Measurements from ENCODE around the gene PDE8A. TPM values are rescaled to one million over a fixed set of nuclear protein-coding genes. Genes with fewer than 3 reads are reported as not detected.

Gene PDE8A
- total RNA-seq, 3 donors from 2014 or later = 45.1 to 60.5 (median 58.3) TPM

GRCh38 chr15:84949043-84949442 lies 32.6 kb upstream of the PDE8A start:
- no peak overlapping the region for H3K4me3 ChIP-seq
- H3K27me3 ChIP-seq = no peaks in the 10 kb centered on the region
- no peaks in the 10 kb centered on the region for H3K4me1 ChIP-seq
- intact Hi-C loops (cut with DNase I; ENCODE audit: low total_unique reads) = no loop called here
- TF ChIP-seq POLR2A (IDR thresholded peaks at IDR 0.05) (no peak), POLR2AphosphoS5 (IDR thresholded peaks at IDR 0.05) (no peak), CTCF (IDR thresholded peaks at IDR 0.05) (no peak)
- H3K27ac ChIP-seq = no peak overlapping the region
- no peaks in the 10 kb centered on the region for H3K36me3 ChIP-seq
- no peak for DNase-seq (ENCODE audit: low spot score in 2 of 2)
- no peaks in the 10 kb centered on the region for H3K9me3 ChIP-seq

DNA sequence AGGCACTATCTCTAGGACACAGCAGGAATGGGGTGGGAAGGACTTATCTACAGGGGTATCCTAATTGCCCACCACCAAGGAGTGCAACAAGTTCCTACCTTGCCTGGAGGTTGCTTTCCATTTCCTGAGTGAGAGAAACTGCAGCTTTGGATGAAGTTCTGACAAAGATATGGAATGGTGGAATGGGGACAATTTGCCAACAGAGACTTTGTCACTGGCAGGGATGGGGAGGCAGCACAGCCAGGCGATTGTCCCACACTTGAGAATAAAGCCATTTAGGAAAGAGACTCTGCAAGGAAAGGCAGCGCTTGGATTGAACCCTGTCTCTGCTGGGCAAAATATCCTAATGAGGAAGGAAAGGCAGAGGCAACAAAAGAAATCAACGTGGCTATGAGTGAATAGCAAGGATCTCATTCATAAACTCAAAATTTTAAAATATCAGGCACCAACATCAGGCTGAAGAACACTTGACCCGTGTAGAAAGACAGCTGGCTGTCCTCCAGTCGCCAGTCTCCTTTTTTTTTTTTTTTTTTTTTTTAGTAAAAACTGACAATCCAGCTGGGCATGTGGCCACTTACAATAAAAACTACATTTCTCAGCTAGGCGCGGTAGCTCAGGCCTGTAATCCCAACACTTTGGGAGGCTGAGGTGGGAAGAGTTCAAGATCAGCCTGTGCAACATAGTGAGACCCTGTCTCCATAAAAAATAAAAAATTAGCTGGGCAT lies 31.6 kb upstream of the PDE8A start:
- no peak for TF ChIP-seq CTCF (IDR thresholded peaks at IDR 0.05)
- TF ChIP-seq POLR2A (IDR thresholded peaks at IDR 0.05) = no peak
- TF ChIP-seq POLR2AphosphoS5 (IDR thresholded peaks at IDR 0.05) = no peak
- Histone ChIP-seq H3K4me3 (no peak overlapping the region), H3K9me3 (no peaks in the 10 kb centered on the region), H3K4me1 (no peaks in the 10 kb centered on the region), H3K36me3 (no peaks in the 10 kb centered on the region), H3K27me3 (no peaks in the 10 kb centered on the region), H3K27ac (no peak overlapping the region)
- intact Hi-C loops (cut with DNase I; ENCODE audit: low total_unique reads) = no loop called here
- no peak for DNase-seq (ENCODE audit: low spot score in 2 of 2)

DNA sequence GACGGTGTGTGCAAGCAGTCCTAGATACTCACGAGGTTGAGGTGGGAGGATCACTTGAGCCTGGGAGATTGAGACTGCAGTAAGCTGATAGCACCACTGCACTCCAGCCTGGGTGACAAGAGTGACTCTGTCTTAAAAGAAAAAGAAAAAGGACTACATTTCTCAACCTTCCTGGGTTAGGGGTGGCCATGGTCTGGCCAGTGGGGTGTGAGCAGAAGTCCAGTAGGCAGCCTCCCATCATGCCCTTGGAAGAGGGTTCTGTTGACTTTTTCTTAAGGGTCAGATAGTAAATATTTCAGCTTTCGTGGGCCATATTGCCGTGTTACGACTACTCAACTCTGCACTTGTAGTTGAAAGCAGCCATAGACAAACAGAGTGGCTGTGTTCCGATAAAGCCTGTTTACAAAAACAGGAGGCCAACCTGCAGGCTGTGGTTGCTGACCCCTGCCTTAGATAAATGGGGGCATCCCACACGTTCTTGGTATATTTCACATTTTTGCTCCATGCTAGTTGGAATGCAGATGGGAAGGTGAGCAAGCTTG lies 31.0 kb upstream of the PDE8A start:
- Histone ChIP-seq H3K4me1 (no peaks in the 10 kb centered on the region), H3K36me3 (no peaks in the 10 kb centered on the region), H3K4me3 (no peak overlapping the region), H3K27me3 (no peaks in the 10 kb centered on the region), H3K27ac (no peak overlapping the region), H3K9me3 (no peaks in the 10 kb centered on the region)
- DNase-seq (ENCODE audit: low spot score in 2 of 2) = no peak
- TF ChIP-seq POLR2A (IDR thresholded peaks at IDR 0.05) = no peak
- no peak for TF ChIP-seq CTCF (IDR thresholded peaks at IDR 0.05)
- TF ChIP-seq POLR2AphosphoS5 (IDR thresholded peaks at IDR 0.05) = no peak
- intact Hi-C loops (cut with DNase I; ENCODE audit: low total_unique reads) = no loop called here

- intact Hi-C loops (cut with DNase I; ENCODE audit: low total_unique reads) = no loop called here
- no peaks in the 10 kb centered on the region for H3K27me3 ChIP-seq
- H3K4me3 ChIP-seq = no peak overlapping the region
- TF ChIP-seq POLR2AphosphoS5 (IDR thresholded peaks at IDR 0.05) = no peak
- TF ChIP-seq POLR2A (IDR thresholded peaks at IDR 0.05) = no peak
- no peak for TF ChIP-seq CTCF (IDR thresholded peaks at IDR 0.05)
- DNase-seq (ENCODE audit: low spot score in 2 of 2) = no peak
- no peaks in the 10 kb centered on the region for H3K4me1 ChIP-seq
- no peaks in the 10 kb centered on the region for H3K9me3 ChIP-seq
- H3K27ac ChIP-seq = no peak overlapping the region
- no peaks in the 10 kb centered on the region for H3K36me3 ChIP-seq
Measured at GRCh38 chr15:84951736-84952135, 29.9 kb upstream of the PDE8A start.

- no peak for DNase-seq (ENCODE audit: low spot score in 2 of 2)
- Histone ChIP-seq H3K4me1 (no peaks in the 10 kb centered on the region), H3K36me3 (no peaks in the 10 kb centered on the region), H3K27ac (no peak overlapping the region), H3K9me3 (no peaks in the 10 kb centered on the region), H3K27me3 (no peaks in the 10 kb centered on the region), H3K4me3 (no peak overlapping the region)
- intact Hi-C loops (cut with DNase I; ENCODE audit: low total_unique reads) = no loop called here
- TF ChIP-seq POLR2AphosphoS5 (IDR thresholded peaks at IDR 0.05) (no peak), POLR2A (IDR thresholded peaks at IDR 0.05) (no peak), CTCF (IDR thresholded peaks at IDR 0.05) (no peak)
Measured at GRCh38 chr15:84953136-84953535, 28.5 kb upstream of the PDE8A start.

All from breast epithelium (tissue), 4 donors.